ENCODE data around the gene SMARCA1.
A peak's percentile ranks its signal among the peaks of the same experiment; 100 is the strongest.

SMARCA1 gene

GRCh38 chrX:129525896-129526295 is 2.6 kb upstream of the SMARCA1 start:
- DNase-seq = no peak

- DNase-seq = no peak
Measured at GRCh38 chrX:129525162-129525561, 1.9 kb upstream of the SMARCA1 start.

GRCh38 chrX:129524250-129524850 is 1.1 kb upstream of the SMARCA1 start:
- no peak for DNase-seq

GRCh38 chrX:129522184-129523078 is 859 bp downstream of the SMARCA1 start:
- peak in 1 of 2 experiments; percentile 17 for DNase-seq

GRCh38 chrX:129520151-129520550 is 3.1 kb downstream of the SMARCA1 start:
- no peak for DNase-seq

- DNase-seq = no peak
Measured at GRCh38 chrX:129516402-129516801, 6.9 kb downstream of the SMARCA1 start.

GRCh38 chrX:129512409-129512808 is 10.9 kb downstream of the SMARCA1 start:
- DNase-seq = no peak

- no peak for DNase-seq
Measured at GRCh38 chrX:129511689-129512088, 11.6 kb downstream of the SMARCA1 start.

GRCh38 chrX:129510331-129510730 is 13.0 kb downstream of the SMARCA1 start:
- DNase-seq = no peak

- DNase-seq = no peak
Measured at GRCh38 chrX:129497146-129497843, 26.0 kb downstream of the SMARCA1 start.

GRCh38 chrX:129496625-129497024 is 26.7 kb downstream of the SMARCA1 start:
- no peak for DNase-seq

- DNase-seq = no peak
Measured at GRCh38 chrX:129495900-129496299, 27.4 kb downstream of the SMARCA1 start.

- DNase-seq = no peak
Measured at GRCh38 chrX:129494887-129495286, 28.4 kb downstream of the SMARCA1 start.

GRCh38 chrX:129493643-129494042 is 29.6 kb downstream of the SMARCA1 start:
- no peak for DNase-seq

- DNase-seq = no peak
Measured at GRCh38 chrX:129490330-129490729, 33.0 kb downstream of the SMARCA1 start.

GRCh38 chrX:129488359-129488758 is 34.9 kb downstream of the SMARCA1 start:
- DNase-seq = no peak

- no peak for DNase-seq
Measured at GRCh38 chrX:129480889-129481288, 42.4 kb downstream of the SMARCA1 start.

GRCh38 chrX:129478516-129478915 is 44.8 kb downstream of the SMARCA1 start:
- no peak for DNase-seq

GRCh38 chrX:129472116-129472515 is 51.2 kb downstream of the SMARCA1 start:
- no peak for DNase-seq

- DNase-seq = no peak
Measured at GRCh38 chrX:129462707-129463106, 60.6 kb downstream of the SMARCA1 start.

GRCh38 chrX:129461801-129462456 is 61.4 kb downstream of the SMARCA1 start:
- DNase-seq = no peak

- no peak for DNase-seq
Measured at GRCh38 chrX:129452523-129452922, 70.8 kb downstream of the SMARCA1 start.

- DNase-seq = no peak
Measured at GRCh38 chrX:129450123-129450522, 73.2 kb downstream of the SMARCA1 start.
